Activated naive CD4-positive, alpha-beta T cell treated with anti-CD3 and anti-CD28 coated beads, Interleukin-2, amount 50 U/mL, for 72 hours (primary cell): Measurements from ENCODE around the gene NPAS1. TPM values are rescaled to one million over a fixed set of nuclear protein-coding genes. Genes with fewer than 3 reads are reported as not detected.

Source experiments
- ATAC-seq, 2 donors: fragments of 150-1000 bp; cut with Tn5 transposase; 2 replicates each; pipeline ENCODE4 v1.10.0; 2021; ENCODE audit warnings: mild to moderate bottlenecking in 2 of 2, moderate library complexity in 2 of 2
- DNase-seq, 2 donors: peaks; one replicate each; pipeline ENCODE4 v3.0.0; 2021 to 2022; ENCODE audit warnings: low spot score in 2 of 2
- H3K27ac Mint-ChIP-seq, 2 donors: one replicate each; pipeline ENCODE4 v1.8.0; 2022; ENCODE audit warnings: mild to moderate bottlenecking in 2 of 2, mixed read lengths in 2 of 2
- H3K36me3 Mint-ChIP-seq, 2 donors: one replicate each; pipeline ENCODE4 v1.8.0; 2022; ENCODE audit warnings: mixed read lengths in 2 of 2
- H3K9me3 Mint-ChIP-seq, 2 donors: one replicate each; pipeline ENCODE4 v1.8.0; 2022; ENCODE audit warnings: mixed read lengths in 2 of 2
- total RNA-seq, 2 donors: library from RNA; stranded (reverse); gene quantifications; one replicate each; pipeline ENCODE4 v1.2.3, GENCODE V29; 2022

Gene NPAS1
- total RNA-seq, 2 donors from 2014 or later = 0.58 TPM; not detected in 1

DNA sequence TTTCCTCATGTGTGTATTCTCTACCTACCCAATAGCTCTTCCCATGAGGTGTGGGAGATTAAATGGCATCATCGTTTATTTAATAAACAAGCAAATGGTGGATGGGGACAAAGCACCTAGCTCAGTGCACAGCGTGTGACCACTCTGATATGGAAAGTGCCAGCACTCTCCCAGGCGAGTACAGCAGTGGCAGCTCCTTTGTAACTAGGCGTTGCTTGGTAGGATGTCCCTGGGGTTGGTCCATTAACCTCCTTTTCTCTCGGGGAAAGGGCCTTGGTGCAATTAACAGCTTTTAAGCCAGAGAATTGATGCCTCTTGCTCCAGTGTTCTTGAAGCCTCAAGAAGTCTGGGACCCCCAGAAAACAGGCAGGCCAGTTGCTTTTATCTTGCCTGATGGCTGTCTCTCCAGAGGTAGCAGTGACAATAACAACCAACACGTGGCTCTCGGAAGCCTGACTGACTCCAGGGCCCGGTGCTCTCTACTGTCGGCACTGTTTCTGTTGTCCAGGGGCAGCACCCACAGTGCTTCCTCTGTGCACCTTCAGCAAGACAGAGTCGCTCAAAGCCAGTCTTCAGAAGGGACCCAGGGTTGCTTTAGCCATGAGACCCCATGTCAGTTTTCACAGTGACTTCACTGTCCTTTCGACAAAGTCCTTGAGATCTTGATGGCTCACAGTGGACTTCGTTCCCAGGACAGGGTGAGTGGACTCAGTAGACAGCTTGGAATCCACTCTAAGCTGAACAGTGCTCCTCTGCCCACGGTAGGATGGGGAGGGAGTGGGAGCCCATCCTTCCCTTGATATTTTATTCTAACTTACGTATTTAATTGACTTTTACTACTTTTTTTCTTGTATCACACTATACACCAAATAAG, 33.9 kb upstream of the NPAS1 start:
- DNase-seq (no peak), ATAC-seq (no peak)
- H3K9me3 Mint-ChIP-seq = no peaks in the 10 kb centered on the region
- no peak overlapping the region for H3K27ac Mint-ChIP-seq
- no peaks in the 10 kb centered on the region for H3K36me3 Mint-ChIP-seq

DNA sequence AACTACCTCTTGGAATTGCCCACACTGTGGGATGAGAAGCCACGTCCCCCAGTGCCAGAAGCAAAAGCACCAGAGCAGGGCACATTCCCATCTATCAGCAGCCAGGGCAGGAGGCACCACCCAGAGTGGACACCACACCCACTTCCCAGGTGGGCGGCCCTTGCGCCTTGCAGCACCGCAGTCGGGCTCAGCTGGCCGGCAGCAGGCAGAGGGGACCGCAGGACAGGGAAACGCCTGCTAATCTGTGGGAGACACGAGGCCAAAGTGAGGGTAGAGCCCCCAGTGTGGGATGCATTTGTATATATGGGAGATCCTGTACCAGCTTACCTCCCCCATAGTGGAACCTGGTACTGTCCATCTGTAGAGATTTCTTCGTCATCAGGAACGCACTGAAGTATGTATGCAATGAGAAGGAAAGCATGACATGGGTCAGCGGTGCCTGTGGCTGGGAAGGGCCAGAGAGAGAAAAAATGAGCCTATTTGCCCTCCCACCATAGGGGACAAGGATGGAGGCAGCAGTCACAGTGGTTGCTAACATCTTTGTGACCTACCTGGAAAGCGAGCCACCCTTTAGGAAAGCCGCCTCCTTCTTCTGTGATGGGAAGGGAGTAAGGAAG, 30.9 kb upstream of the NPAS1 start:
- no peak for DNase-seq
- ATAC-seq = no peak
- Mint-ChIP-seq H3K9me3 (no peaks in the 10 kb centered on the region), H3K27ac (no peak overlapping the region), H3K36me3 (no peaks in the 10 kb centered on the region)

DNA sequence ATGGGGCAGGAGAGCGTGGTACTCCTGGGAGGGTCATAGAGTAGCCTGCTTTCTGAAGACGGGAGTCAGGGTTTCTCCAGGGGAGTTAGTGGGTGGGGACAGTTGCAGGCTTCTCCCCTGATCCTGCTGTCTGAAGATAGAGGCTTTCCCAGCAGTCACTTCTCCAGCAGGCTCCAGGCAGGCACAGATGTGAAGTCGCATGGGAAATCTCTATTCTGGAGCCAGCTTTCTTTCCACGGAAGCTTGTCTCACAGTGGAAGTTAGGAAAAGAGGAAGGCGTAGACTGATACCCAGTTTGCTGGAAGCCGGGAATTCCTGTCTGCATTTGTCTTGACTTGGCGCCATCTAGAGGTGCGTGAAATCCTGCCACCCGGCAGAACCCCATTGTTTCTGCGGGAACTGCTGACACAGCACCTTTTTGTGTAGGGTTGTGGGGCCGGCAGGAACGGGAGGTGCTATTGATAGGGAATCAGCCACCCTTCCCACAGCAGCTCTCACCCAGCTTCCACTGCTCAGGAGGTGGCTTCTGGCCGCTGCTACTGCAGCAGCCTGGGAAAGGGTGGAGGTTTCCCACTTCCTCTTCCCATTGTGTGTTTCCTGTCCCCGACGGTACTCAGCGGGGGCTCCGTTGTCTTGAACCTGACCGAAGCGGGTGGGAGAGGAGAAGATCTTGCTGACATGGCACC, 28.5 kb upstream of the NPAS1 start:
- peak; percentile 64 for ATAC-seq
- H3K27ac Mint-ChIP-seq = peak overlapping the region in 1 of 2 donors; percentile 66

DNA sequence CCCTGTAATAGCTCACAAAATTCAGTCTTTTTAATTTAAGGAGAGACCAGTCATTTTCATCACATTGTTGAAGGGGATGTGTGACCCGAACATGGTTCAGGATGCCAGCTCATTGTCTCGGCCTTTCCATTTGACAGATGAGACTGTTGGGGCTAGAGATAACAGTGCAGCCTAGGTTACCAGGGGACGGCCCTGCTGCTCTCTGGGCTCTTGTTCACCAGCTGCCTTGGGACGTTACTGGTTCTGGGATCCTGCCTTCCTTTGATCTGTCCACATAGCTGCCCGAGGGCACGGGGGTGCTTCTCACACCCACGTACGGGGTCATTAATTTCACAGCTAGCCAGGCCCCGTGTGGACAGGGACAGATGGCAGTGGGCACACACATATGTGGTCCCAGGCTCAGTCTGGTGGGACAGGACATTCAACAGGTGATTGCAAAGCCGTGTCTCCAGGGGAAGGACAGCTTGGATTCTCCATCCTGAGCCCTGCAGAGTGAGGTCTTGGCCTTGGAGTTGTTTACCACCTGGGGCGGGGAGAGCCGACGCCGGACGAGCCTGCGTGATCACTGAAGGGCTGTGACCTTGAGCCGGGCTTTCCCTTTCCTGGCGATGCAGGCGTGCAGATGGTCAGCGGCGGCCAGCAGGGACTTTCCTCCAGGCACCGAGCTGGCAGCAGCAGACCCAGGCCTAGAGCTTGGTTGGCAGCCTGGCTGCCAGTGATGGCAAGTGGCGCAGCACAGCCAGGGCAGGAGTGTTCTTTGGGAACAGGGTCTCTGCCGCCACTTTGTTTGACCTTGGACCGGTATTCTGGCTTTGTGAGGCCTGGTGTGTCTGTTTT, 26.7 kb upstream of the NPAS1 start:
- ATAC-seq = no peak
- DNase-seq = no peak
- Mint-ChIP-seq H3K36me3 (no peaks in the 10 kb centered on the region), H3K27ac (no peak overlapping the region), H3K9me3 (no peaks in the 10 kb centered on the region)

More for the DNA sequence above, 28.5 kb upstream of the NPAS1 start:
- DNase-seq = peak; percentile 64 to 66
- no peaks in the 10 kb centered on the region for H3K36me3 Mint-ChIP-seq
- H3K9me3 Mint-ChIP-seq = no peaks in the 10 kb centered on the region

DNA sequence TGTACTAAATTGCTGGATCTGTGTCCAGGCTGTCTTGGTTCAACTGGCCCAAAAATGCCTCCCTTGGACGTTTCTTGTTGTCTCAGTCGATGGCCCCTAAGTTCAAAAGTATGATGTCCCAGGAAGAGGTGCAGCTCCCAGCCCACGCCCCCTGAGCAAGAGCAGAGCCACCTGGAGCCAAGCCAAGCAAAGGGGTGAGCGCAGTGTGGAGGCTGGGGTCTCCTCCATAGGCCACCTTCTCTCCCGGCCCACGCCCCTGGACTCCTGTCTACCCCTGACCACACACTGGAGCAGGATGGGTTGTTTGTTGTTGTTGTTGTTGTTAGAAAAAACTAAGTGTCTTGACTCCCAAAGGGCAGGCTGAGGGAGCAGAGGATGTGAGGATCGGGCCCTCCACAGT, 26.0 kb upstream of the NPAS1 start:
- no peaks in the 10 kb centered on the region for H3K36me3 Mint-ChIP-seq
- ATAC-seq (no peak), DNase-seq (no peak)
- H3K9me3 Mint-ChIP-seq = no peaks in the 10 kb centered on the region
- no peak overlapping the region for H3K27ac Mint-ChIP-seq

DNA sequence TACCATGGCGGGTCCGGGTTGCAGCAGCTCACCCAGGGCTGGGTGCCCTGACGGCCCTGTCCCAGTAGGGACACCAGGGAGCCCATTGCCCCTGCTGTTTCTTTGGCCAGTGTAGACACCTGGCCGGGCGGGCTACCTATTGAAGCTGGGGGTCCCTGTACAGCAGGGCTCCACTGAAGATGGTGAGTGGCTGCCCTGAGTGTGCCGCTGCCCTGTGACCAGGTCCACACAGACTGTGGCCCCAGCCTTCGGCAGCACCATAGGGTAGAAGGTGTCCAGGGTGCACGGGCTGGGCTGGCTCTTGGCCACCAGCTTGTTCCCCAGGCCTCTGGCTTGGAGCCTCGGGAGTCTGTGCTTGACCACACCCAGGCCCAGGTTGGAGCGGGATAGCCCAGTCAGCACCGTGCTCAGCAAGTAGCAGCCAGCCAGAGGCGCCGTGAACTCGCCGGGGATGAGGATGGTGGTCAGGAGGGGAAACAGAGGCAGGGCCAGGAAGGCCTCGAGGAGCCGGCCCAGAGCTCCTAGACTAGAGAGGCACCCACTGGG, 25.4 kb upstream of the NPAS1 start:
- Mint-ChIP-seq H3K9me3 (no peaks in the 10 kb centered on the region), H3K36me3 (no peaks in the 10 kb centered on the region), H3K27ac (no peak overlapping the region)
- ATAC-seq (no peak), DNase-seq (no peak)

DNA sequence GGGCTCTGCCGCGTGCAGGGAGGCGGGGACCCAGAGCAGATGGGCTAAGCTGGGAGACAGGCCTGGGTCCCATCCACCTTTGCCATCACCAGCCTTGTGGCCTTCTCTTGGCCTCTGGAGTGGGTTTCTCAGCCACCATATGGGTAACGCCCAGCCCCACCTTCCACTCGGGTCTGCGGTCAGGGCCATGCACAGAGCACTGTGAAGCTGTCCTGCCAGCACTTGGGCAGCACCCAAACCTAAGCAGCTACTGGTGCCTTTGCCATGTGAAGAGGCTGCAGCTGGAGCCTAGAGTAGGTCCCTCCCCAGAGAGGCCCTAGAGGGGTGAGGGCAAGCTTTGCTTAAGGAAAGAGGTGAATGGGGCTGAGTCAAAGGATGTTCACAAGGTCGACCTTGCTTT, 24.1 kb upstream of the NPAS1 start:
- H3K27ac Mint-ChIP-seq = no peak overlapping the region
- DNase-seq (no peak), ATAC-seq (no peak)
- H3K36me3 Mint-ChIP-seq = no peaks in the 10 kb centered on the region
- H3K9me3 Mint-ChIP-seq = no peaks in the 10 kb centered on the region

DNA sequence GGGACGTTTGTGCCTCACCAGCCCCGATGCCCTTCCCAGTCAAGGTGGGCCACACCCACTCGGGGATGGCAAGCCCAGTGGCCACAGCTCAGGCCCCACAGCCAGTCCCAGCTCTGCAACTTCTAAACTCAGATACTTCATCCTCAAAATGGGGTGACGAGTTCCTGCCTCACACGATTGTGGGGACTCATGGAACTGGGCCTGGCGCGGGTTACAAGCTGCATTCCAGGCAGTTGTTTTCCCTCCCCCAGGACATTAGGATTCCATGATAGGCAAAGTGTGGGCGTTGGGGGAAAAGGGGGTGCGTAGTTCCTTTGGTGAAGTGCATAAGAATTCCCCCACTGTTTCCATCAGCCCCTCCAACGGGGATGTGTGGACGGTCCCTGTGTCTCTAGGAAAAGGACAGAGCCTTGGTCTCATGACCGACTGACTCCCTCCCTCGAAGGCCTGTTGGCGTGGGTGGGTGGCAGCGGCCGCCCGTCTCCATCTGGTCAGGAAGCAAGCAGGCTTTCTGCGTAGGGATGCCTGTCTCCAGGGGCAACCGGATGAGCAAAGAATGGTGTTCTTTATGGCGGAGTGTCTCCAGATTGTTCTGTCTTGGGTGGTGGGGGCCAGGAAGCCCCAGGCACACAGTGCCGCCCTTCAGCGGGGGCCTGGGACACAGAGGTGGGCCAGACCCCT, 21.1 kb upstream of the NPAS1 start:
- DNase-seq = no peak
- ATAC-seq = no peak
- no peak overlapping the region for H3K27ac Mint-ChIP-seq
- H3K36me3 Mint-ChIP-seq = no peaks in the 10 kb centered on the region
- no peaks in the 10 kb centered on the region for H3K9me3 Mint-ChIP-seq

DNA sequence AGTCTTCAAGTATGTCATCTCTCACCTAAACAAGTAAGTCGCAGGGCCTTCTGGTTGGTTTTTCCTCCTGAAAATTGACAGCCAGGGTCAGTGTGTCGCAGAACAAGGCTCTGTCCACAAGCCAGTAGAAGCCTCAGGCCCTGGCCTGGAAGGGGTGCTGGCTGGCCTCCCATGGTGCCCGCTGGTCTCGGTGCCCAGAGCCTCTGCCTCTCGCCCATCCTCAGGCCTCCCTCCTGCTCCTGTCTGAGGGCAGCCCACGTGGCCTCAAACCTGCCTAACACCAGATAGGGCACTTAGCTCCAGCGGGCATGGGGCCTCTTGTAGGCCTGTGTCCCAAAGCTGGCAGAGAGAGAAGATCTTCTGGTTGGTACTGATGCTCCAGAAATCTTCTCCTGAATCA, 20.3 kb upstream of the NPAS1 start:
- Mint-ChIP-seq H3K9me3 (no peaks in the 10 kb centered on the region), H3K36me3 (no peaks in the 10 kb centered on the region), H3K27ac (no peak overlapping the region)
- ATAC-seq (no peak), DNase-seq (no peak)

DNA sequence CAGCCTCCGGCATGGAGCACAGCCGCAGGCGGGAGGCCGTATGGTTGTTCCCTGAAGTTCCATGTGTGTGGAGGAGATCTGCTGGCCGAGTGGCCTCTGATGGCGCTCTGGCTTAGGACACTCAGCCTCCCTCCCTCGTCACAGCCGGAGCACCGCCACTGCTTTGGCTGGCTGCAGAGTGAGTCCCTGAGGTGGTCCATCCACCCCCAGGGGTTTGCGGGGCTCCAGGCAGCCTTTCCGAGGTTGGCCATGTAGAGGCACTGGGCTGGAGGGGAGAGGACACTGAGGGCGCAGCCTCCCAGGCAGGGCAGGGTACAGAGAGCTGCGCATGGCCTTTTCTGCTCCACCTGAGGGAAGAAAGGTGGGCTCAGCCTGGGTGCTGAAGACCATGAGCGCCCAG, 19.8 kb upstream of the NPAS1 start:
- ATAC-seq = no peak
- Mint-ChIP-seq H3K36me3 (no peaks in the 10 kb centered on the region), H3K27ac (no peak overlapping the region), H3K9me3 (no peaks in the 10 kb centered on the region)
- DNase-seq = no peak

DNA sequence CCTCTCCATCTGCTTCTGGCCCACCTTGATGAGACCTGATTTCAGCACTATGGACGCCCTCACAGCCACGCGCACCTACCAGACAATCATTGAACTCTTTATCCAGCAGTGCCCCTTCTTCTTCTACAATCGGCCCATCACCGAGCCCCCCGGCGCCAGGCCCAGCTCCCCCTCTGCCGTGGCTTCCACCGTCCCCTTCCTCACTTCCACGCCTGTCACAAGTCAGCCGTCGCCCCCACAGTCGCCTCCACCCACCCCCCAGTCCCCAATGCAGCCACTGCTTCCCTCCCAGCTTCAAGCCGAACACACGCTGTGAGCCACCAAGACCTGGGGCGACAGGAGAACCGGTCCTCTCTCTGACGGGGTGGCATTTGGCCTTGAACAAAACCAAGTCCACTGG, 19.3 kb upstream of the NPAS1 start:
- DNase-seq = no peak
- no peak for ATAC-seq
- Mint-ChIP-seq H3K9me3 (no peaks in the 10 kb centered on the region), H3K36me3 (no peaks in the 10 kb centered on the region), H3K27ac (no peak overlapping the region)

DNA sequence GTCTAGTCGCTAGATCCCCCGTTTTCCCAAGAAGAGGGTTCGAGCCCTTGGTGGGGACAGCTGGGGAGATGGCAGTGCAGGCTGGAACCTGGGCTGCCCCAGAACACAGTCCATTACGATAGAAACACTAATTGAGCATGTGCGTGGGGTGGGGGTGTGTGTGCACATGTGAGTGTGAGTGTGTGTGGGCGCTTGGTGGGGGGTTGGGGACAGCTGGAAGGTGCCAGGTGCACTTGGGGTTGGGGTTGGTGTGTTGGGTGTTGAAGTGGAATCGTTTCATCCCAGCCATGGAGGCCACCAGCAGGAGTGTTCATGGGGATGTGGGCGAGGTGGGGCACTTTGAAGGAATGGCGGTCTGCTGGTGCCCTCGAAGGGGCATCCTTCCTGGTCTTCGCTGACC, 18.1 kb upstream of the NPAS1 start:
- no peak for DNase-seq
- no peak for ATAC-seq
- Mint-ChIP-seq H3K36me3 (no peaks in the 10 kb centered on the region), H3K27ac (peak overlapping the region in 1 of 2 donors; percentile 36), H3K9me3 (no peaks in the 10 kb centered on the region)

DNA sequence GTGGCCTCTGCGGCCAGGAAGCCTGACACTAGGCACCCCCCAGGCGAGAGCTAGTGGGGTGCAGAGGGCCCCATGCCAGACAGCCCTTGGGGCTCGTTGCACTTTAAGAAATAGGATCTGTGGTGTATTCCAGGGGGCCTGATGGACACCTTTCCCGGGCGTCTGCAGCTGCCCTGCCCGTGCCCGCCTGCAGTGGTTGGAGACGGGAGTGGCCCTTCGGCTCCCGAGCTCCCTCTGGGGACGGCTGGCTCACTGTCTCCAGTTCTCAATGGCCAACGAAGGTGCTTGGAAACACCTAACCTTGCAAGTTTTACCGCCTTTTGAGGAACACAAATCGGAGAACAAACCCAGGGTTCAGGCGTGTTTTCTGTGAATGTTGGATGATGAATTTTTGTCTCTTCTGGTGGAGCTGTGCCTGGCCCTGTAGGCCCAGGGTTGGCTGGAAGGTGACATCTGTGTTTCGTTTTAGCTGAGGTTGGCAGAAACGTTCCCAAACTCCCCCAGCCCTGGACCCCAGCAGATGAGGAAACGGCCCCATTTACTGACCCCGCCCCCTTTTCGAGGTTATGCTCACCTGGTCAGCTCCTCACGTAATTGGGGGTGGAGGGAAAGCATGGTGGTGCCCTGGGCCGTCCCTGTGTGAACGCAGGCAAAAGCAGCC, 17.4 kb upstream of the NPAS1 start:
- no peak for ATAC-seq
- no peaks in the 10 kb centered on the region for H3K9me3 Mint-ChIP-seq
- H3K36me3 Mint-ChIP-seq = no peaks in the 10 kb centered on the region
- no peak for DNase-seq
- H3K27ac Mint-ChIP-seq = no peak overlapping the region

DNA sequence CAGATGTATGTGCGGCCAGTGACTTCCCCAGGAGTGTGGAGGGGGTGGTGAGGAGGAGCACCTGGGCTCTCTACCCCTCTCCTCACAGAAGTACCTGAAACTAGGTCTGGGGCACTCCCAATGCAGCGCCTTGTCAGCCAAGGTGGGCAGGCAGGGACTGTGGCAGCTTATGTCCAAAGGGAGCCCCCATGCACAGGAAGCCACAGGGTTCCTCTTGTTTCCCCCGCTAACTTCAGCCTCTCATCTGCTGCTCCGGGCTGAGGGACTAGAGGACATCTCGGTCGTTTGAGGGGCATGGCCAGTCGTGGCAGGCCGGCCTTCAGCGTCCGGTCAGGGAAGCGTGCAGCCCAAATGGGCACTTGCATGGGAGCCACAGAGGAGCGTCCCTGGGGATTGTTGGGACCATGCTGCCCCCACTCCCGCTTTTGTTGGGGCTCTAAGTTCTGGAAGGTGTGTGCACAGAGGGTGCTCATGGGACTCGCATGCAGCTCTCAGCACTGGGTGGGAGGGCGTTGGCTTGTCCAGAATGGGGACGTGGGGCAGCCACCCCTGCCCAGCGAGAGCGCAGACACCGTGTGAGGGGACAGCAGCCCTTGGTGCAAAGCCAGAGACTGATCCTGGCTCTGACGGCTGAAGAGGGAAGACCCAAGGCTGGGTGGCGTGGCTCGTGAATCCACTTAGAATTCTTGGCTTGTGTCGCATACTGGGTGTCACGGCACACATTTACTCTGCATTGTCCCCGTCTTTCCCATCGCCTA, 16.6 kb upstream of the NPAS1 start:
- no peak for DNase-seq
- Mint-ChIP-seq H3K36me3 (no peaks in the 10 kb centered on the region), H3K27ac (no peak overlapping the region), H3K9me3 (no peaks in the 10 kb centered on the region)
- ATAC-seq = no peak
